GM12864 (cell line): ENCODE results near the gene SYTL5.
A peak's percentile ranks its signal among the peaks of the same experiment; 100 is the strongest.
"Not testable (repeated sequence)": the region's sequence is repeated elsewhere in the genome, so short reads cannot be mapped to it uniquely, and the experiment has no call there.

Experiments
- DNase-seq: peaks from one replicate; pipeline ENCODE4 v3.0.0-alpha.2; 2011; ENCODE audit warnings: low read depth
- H3K4me3 ChIP-seq: 2 replicates; pipeline ENCODE4 v1.5.1; 2011; ENCODE audit warnings: mild to moderate bottlenecking, low read depth, low read length, control low read depth
- CTCF ChIP-seq: IDR thresholded peaks from 2 replicates; pipeline ENCODE4 v1.5.1; 2011; ENCODE audit warnings: low read depth, mild to moderate bottlenecking, moderate library complexity, low read length, control low read depth, inconsistent platforms; ENCODE audit errors: missing control alignments

Gene SYTL5

GRCh38 chrX:37976153-37976552 is 30.2 kb upstream of the SYTL5 start:
- no peak for DNase-seq
- H3K4me3 ChIP-seq, result no peak overlapping the region
- TF ChIP-seq CTCF, result no peak

GRCh38 chrX:37984880-37985279 is 21.5 kb upstream of the SYTL5 start:
- DNase-seq, result no peak
- TF ChIP-seq CTCF, result no peak
- H3K4me3 ChIP-seq, result no peak overlapping the region

- no peak for TF ChIP-seq CTCF
- no peak overlapping the region for H3K4me3 ChIP-seq
- DNase-seq, result no peak
Measured at GRCh38 chrX:37986893-37987292, 19.5 kb upstream of the SYTL5 start.

- no peak for TF ChIP-seq CTCF
- H3K4me3 ChIP-seq, result no peak overlapping the region
- no peak for DNase-seq
Measured at GRCh38 chrX:37989304-37989703, 17.0 kb upstream of the SYTL5 start.

- not testable (repeated sequence) for H3K4me3 ChIP-seq, DNase-seq
Measured at GRCh38 chrX:37991303-37991702, 15.1 kb upstream of the SYTL5 start.

- DNase-seq, result no peak
- no peak overlapping the region for H3K4me3 ChIP-seq
- TF ChIP-seq CTCF, result no peak
Measured at GRCh38 chrX:37993176-37993575, 13.2 kb upstream of the SYTL5 start.

- peak; percentile 43 for DNase-seq
- no peak for TF ChIP-seq CTCF
Measured at GRCh38 chrX:37993837-37994619, 12.3 kb upstream of the SYTL5 start.

GRCh38 chrX:37995428-37995827 is 10.9 kb upstream of the SYTL5 start:
- no peak overlapping the region for H3K4me3 ChIP-seq
- DNase-seq, result no peak
- TF ChIP-seq CTCF, result no peak

More at GRCh38 chrX:37993837-37994619, 12.3 kb upstream of the SYTL5 start:
- H3K4me3 ChIP-seq, result no peak overlapping the region
